ENCODE measurements around the gene C11orf68. TPM values are rescaled to one million over a fixed set of nuclear protein-coding genes. Genes with fewer than 3 reads are reported as not detected.

Gene C11orf68
- 18.9 and 19.7 TPM in 2 replicates for total RNA-seq

GRCh38 chr11:65918211-65919140, at the start of gene C11orf68:
C11orf68 (minus strand) TSS chr11:65919062; CDS start chr11:65919031, 31 bp downstream.

GRCh38 chr11:65961267-65962140, 42.6 kb upstream of the C11orf68 start, which contains the start of gene SART1:
SART1 (plus strand) TSS chr11:65961734; CDS start chr11:65961781, 47 bp downstream.

GRCh38 chr11:65945430-65945911, 26.6 kb upstream of the C11orf68 start, which contains the start of gene TSGA10IP:
TSGA10IP (plus strand) TSS chr11:65945480; CDS start chr11:65945676, 196 bp downstream.

GRCh38 chr11:65919141-65919572, 295 bp upstream of the C11orf68 start, which contains the start of gene DRAP1:
DRAP1 (plus strand) TSS chr11:65919426; CDS start chr11:65919502, 76 bp downstream.

GRCh38 chr11:65900125-65900898, 18.6 kb downstream of the C11orf68 start, which contains the start of gene FOSL1:
FOSL1 (minus strand) TSS chr11:65900388; CDS start chr11:65900339, 49 bp downstream.

GRCh38 chr11:65890324-65891218, 28.3 kb downstream of the C11orf68 start, which contains the start of gene CCDC85B:
CCDC85B (plus strand) TSS chr11:65890673; CDS start chr11:65890784, 111 bp downstream.

GRCh38 chr11:65888163-65888814, 30.6 kb downstream of the C11orf68 start, which contains the start of gene FIBP:
FIBP (minus strand) TSS chr11:65888471; CDS start chr11:65888418, 53 bp downstream.

GRCh38 chr11:65879617-65880016, 39.2 kb downstream of the C11orf68 start, which contains the start of gene CTSW:
CTSW (plus strand) TSS chr11:65879837; CDS start chr11:65879855, 18 bp downstream.

GRCh38 chr11:65872586-65873317, 46.1 kb downstream of the C11orf68 start, which contains the start of gene EFEMP2:
EFEMP2 (minus strand) TSS chr11:65872800; CDS start chr11:65872354, 446 bp downstream.

Other genes starting within 250 kb of the C11orf68 start
- 42.8 and 56.6 TPM in 2 replicates for gene KAT5, start 206.8 kb downstream of the C11orf68 start, total RNA-seq
- gene RNASEH2C, start 198.3 kb downstream of the C11orf68 start, total RNA-seq: 92.3 and 93.2 TPM in 2 replicates
- gene AP5B1, start 138.1 kb downstream of the C11orf68 start, total RNA-seq: 10.8 and 11.3 TPM in 2 replicates
- not detected in 2 replicates for gene OVOL1, start 132.0 kb downstream of the C11orf68 start, total RNA-seq
- gene SNX32, start 85.1 kb downstream of the C11orf68 start, total RNA-seq: not detected in 2 replicates
- 2,226 and 2,249 TPM in 2 replicates for gene CFL1, start 60.9 kb downstream of the C11orf68 start, total RNA-seq
- 35.0 and 40.1 TPM in 2 replicates for gene MUS81, start 58.6 kb downstream of the C11orf68 start, total RNA-seq
- 29.5 and 33.7 TPM in 2 replicates for gene EFEMP2, start 46.3 kb downstream of the C11orf68 start, total RNA-seq
- gene CTSW, start 39.2 kb downstream of the C11orf68 start, total RNA-seq: 0.20 TPM in 1 of 2 replicates, not detected in the other
- 95.7 and 125 TPM in 2 replicates for gene FIBP, start 30.6 kb downstream of the C11orf68 start, total RNA-seq
- 258 and 273 TPM in 2 replicates for gene CCDC85B, start 28.4 kb downstream of the C11orf68 start, total RNA-seq
- gene FOSL1, start 18.7 kb downstream of the C11orf68 start, total RNA-seq: 125 and 127 TPM in 2 replicates
- 209 and 235 TPM in 2 replicates for gene DRAP1, start 364 bp upstream of the C11orf68 start, total RNA-seq
- gene TSGA10IP, start 26.4 kb upstream of the C11orf68 start, total RNA-seq: not detected in 2 replicates
- gene SART1, start 42.7 kb upstream of the C11orf68 start, total RNA-seq: 32.7 and 43.3 TPM in 2 replicates
- 27.2 and 38.1 TPM in 2 replicates for gene EIF1AD, start 83.1 kb upstream of the C11orf68 start, total RNA-seq
- gene BANF1, start 83.4 kb upstream of the C11orf68 start, total RNA-seq: 109 and 139 TPM in 2 replicates
- gene CST6, start 92.9 kb upstream of the C11orf68 start, total RNA-seq: 0.20 and 0.25 TPM in 2 replicates
- 0.47 TPM in 1 of 2 replicates, not detected in the other for gene CATSPER1, start 107.4 kb upstream of the C11orf68 start, total RNA-seq
- gene GAL3ST3, start 130.1 kb upstream of the C11orf68 start, total RNA-seq: not detected in 2 replicates
- 130 and 155 TPM in 2 replicates for gene SF3B2, start 133.3 kb upstream of the C11orf68 start, total RNA-seq
- 18.0 and 19.3 TPM in 2 replicates for gene PACS1, start 151.2 kb upstream of the C11orf68 start, total RNA-seq

Measured in mammary microvascular endothelial cell (primary cell).